ENCODE data around the gene MLC1. TPM values are rescaled to one million over a fixed set of nuclear protein-coding genes. Genes with fewer than 3 reads are reported as not detected.

MLC1 gene
- total RNA-seq, 1 donor from 2014 or later: not detected

GRCh38 chr22:50089682-50090411, 4.6 kb upstream of the MLC1 start, which contains the start of gene MOV10L1:
Gene MOV10L1, plus strand, starts transcription at chr22:50090006. Its CDS starts 83 bp downstream, at chr22:50090089.
- no peaks in the 10 kb centered on the region for H3K4me1 ChIP-seq
- no peaks in the 10 kb centered on the region for H3K36me3 ChIP-seq
- H3K27ac ChIP-seq: no peak within 1 kb of the TSS
- H3K9me3 ChIP-seq (ENCODE audit: low read depth): no peaks in the 10 kb centered on the region
- no peak within 1 kb of the TSS for H3K4me2 ChIP-seq
- H3F3A ChIP-seq (ENCODE audit: low read depth): no peaks in the 10 kb centered on the region
- Mint-ChIP-seq H3K4me3 (no peak within 1 kb of the TSS), H3K27ac (no peak within 1 kb of the TSS), H3K27me3 (ENCODE audit: insufficient read depth, low read depth) (peaks cover 13% of the 10 kb centered on the region), H3K36me3 (no peaks in the 10 kb centered on the region), H3K9me3 (peaks cover 18% of the 10 kb centered on the region), H3K4me1 (peaks cover 10% of the 10 kb centered on the region)
- no peaks in the 10 kb centered on the region for H3K27me3 ChIP-seq
- H2AFZ ChIP-seq (replicated peaks): no peak within 1 kb of the TSS
- no peak within 1 kb of the TSS for H3K9ac ChIP-seq
- DNase-seq (ENCODE audit: low spot score): no peak
- H3K4me3 ChIP-seq: no peak within 1 kb of the TSS
- H4K20me1 ChIP-seq (ENCODE audit: low read depth): no peaks in the 10 kb centered on the region
- no peaks in the 10 kb centered on the region for H3K79me2 ChIP-seq (ENCODE audit: low read depth)
- no peak for TF ChIP-seq CTCF (IDR thresholded peaks at IDR 0.05)
- no peak for TF ChIP-seq EZH2phosphoT487 (IDR thresholded peaks at IDR 0.05)
- TF ChIP-seq EZH2 (IDR thresholded peaks at IDR 0.05): no peak

GRCh38 chr22:50089231-50089630, 4.0 kb upstream of the MLC1 start:
- peaks cover 13% of the 10 kb centered on the region for H3K27me3 Mint-ChIP-seq (ENCODE audit: insufficient read depth, low read depth)
- Histone ChIP-seq H3K79me2 (ENCODE audit: low read depth) (no peaks in the 10 kb centered on the region), H3K4me3 (no peak overlapping the region), H3K9me3 (ENCODE audit: low read depth) (no peaks in the 10 kb centered on the region), H3K4me1 (no peaks in the 10 kb centered on the region), H4K20me1 (ENCODE audit: low read depth) (no peaks in the 10 kb centered on the region), H3K36me3 (no peaks in the 10 kb centered on the region), H3K9ac (no peak overlapping the region), H3K27me3 (no peaks in the 10 kb centered on the region), H3K4me2 (no peak overlapping the region), H3F3A (ENCODE audit: low read depth) (no peaks in the 10 kb centered on the region), H2AFZ (replicated peaks) (no peak overlapping the region), H3K27ac (no peak overlapping the region)
- H3K4me1 Mint-ChIP-seq: peaks cover 12% of the 10 kb centered on the region
- no peaks in the 10 kb centered on the region for H3K36me3 Mint-ChIP-seq
- TF ChIP-seq EZH2phosphoT487 (IDR thresholded peaks at IDR 0.05) (no peak), EZH2 (IDR thresholded peaks at IDR 0.05) (no peak), CTCF (IDR thresholded peaks at IDR 0.05) (no peak)
- H3K4me3 Mint-ChIP-seq: no peak overlapping the region
- H3K9me3 Mint-ChIP-seq: peaks cover 18% of the 10 kb centered on the region
- H3K27ac Mint-ChIP-seq: no peak overlapping the region
- no peak for DNase-seq (ENCODE audit: low spot score)

- DNase-seq (ENCODE audit: low spot score): no peak
- H3K4me2 ChIP-seq: no peak overlapping the region
- no peak overlapping the region for H2AFZ ChIP-seq (replicated peaks)
- no peaks in the 10 kb centered on the region for H3F3A ChIP-seq (ENCODE audit: low read depth)
- Mint-ChIP-seq H3K4me3 (no peak overlapping the region), H3K36me3 (no peaks in the 10 kb centered on the region), H3K9me3 (peaks cover 18% of the 10 kb centered on the region), H3K4me1 (peaks cover 17% of the 10 kb centered on the region), H3K27me3 (ENCODE audit: insufficient read depth, low read depth) (peaks cover 13% of the 10 kb centered on the region), H3K27ac (no peak overlapping the region)
- TF ChIP-seq EZH2 (IDR thresholded peaks at IDR 0.05): no peak
- no peak for TF ChIP-seq CTCF (IDR thresholded peaks at IDR 0.05)
- TF ChIP-seq EZH2phosphoT487 (IDR thresholded peaks at IDR 0.05): no peak
- no peaks in the 10 kb centered on the region for H4K20me1 ChIP-seq (ENCODE audit: low read depth)
- no peaks in the 10 kb centered on the region for H3K36me3 ChIP-seq
- no peaks in the 10 kb centered on the region for H3K79me2 ChIP-seq (ENCODE audit: low read depth)
- H3K9me3 ChIP-seq (ENCODE audit: low read depth): no peaks in the 10 kb centered on the region
- H3K9ac ChIP-seq: no peak overlapping the region
- H3K4me3 ChIP-seq: no peak overlapping the region
- H3K4me1 ChIP-seq: no peaks in the 10 kb centered on the region
- H3K27ac ChIP-seq: no peak overlapping the region
- no peaks in the 10 kb centered on the region for H3K27me3 ChIP-seq
These were observed 2.9 kb upstream of the MLC1 start for GRCh38 chr22:50088096-50088495.

Data from neural progenitor cell (in vitro differentiated cells).